Small intestine (tissue), 7 donors: ENCODE measurements around the gene LPCAT3. TPM values are rescaled to one million over a fixed set of nuclear protein-coding genes. Genes with fewer than 3 reads are reported as not detected.
A peak's percentile ranks its signal among the peaks of the same experiment; 100 is the strongest.

Source experiments
- DNase-seq, 2 donors: peaks; one replicate each; pipeline versions ENCODE4 v3.0.0 to v3.0.0-alpha.2; 2013
- FAIRE-seq: peaks from 2 replicates; lab custom pipeline; 2012; peaks lifted over from hg19 to GRCh38; lab: Jason Lieb, UNC
- H3K27ac ChIP-seq, 3 donors: one replicate each; pipeline ENCODE4 v1.5.1; 2013; ENCODE audit warnings: low read length in 2 of 3, mild to moderate bottlenecking in 2 of 3, control low read depth in 1 of 3, inconsistent platforms in 1 of 3, low read depth in 1 of 3, moderate library complexity in 1 of 3
- H3K27me3 ChIP-seq, 3 donors: one replicate each; pipeline ENCODE4 v1.6.1; 2013; ENCODE audit warnings: low read length in 3 of 3, inconsistent platforms in 1 of 3; ENCODE audit not compliant: control insufficient read depth in 3 of 3, insufficient read depth in 3 of 3
- H3K36me3 ChIP-seq, 3 donors: one replicate each; pipeline ENCODE4 v1.6.1; 2013; ENCODE audit warnings: low read length in 3 of 3, inconsistent platforms in 1 of 3, low read depth in 1 of 3, mild to moderate bottlenecking in 1 of 3, moderate library complexity in 1 of 3; ENCODE audit not compliant: control insufficient read depth in 3 of 3, insufficient read depth in 2 of 3
- H3K4me1 ChIP-seq, 3 donors: one replicate each; pipeline ENCODE4 v1.6.1; 2013; ENCODE audit warnings: low read length in 2 of 3, inconsistent platforms in 1 of 3, low read depth in 1 of 3, mild to moderate bottlenecking in 1 of 3, moderate library complexity in 1 of 3; ENCODE audit not compliant: control insufficient read depth in 3 of 3, insufficient read depth in 2 of 3
- H3K4me3 ChIP-seq, 3 donors: one replicate each; pipeline ENCODE4 v1.5.1; 2013; ENCODE audit warnings: low read length in 3 of 3, control low read depth in 1 of 3, inconsistent platforms in 1 of 3, low read depth in 1 of 3, mild to moderate bottlenecking in 1 of 3, moderate library complexity in 1 of 3
- H3K9me3 ChIP-seq, 2 donors: one replicate each; pipeline ENCODE4 v1.6.1; 2013; ENCODE audit warnings: low read depth in 1 of 2, low read length in 1 of 2; ENCODE audit not compliant: control insufficient read depth in 2 of 2, insufficient read depth in 1 of 2
- WGBS, 3 donors: extraction: QIAGEN DNeasy Blood & Tissue Kit; methylation state at CpG; one replicate each; pipeline ENCODE4 v1.1.7; 2013; 5-methylcytosine and 5-hydroxymethylcytosine counted together
- polyA plus RNA-seq, 4 donors: library from polyadenylated mRNA; stranded (reverse) in 3 of 4; unstranded in 1 of 4; fragments of 200-250 nt in 3 of 4; fragments of 120-200 nt in 1 of 4; gene quantifications; one replicate each; pipeline versions ENCODE4 v1.2.1 to v1.2.3, GENCODE V29; 2013
- donor health status: healthy with polysubstance abuse.
- donor health status: control.
- donor health status: control.
- donor health status: Bipolar disorder and iron deficiency.
- donor health status: healthy.

The LPCAT3 gene
- polyA plus RNA-seq, 4 donors: 67.8 to 95.9 (median 77.3) TPM

DNA sequence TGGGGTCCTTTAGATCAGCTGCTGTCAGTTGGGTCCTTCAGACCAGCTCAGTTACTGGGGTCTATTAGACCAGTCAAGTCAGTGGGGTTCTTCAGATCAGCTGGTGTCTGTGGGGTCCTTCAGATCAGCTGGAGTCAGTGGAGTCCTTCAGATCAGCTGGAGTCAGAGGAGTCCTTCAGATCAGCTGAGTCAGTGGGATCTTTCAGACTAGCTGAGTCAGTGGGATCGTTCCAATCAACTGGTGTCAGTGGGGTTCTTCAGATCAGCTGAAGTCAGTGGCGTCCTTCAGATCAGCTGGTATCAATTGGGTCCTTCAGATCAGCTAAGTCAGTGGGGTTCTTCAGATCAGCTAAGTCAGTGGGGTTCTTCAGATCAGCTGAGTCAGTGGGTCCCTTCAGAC is 14.7 kb upstream of the LPCAT3 start:
- 78 to 82% (median 79%) methylated on average over 2 of the region's 2 CpGs for WGBS, 3 donors

DNA sequence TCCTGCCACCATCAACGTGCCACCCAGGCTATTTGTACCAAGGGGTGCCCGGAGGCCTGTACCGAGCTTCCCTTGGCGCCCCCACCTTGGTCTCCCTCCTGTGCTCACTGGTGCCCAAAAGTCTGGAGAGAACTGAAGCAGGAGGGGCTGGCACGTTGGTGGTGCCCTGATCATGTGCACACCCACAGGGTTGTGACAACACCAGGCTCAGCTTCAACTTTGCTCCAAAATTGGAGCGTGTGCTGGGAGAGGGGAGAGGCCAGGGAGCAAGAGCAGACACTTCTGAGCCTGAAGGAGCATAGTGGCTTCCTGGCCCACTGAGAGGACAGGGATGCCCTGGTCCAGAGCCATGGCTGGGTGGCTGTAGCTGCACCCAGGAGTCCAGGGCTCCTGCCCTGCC is 13.0 kb upstream of the LPCAT3 start:
- 78 to 82% (median 80%) methylated on average over 6 of the region's 6 CpGs for WGBS, 3 donors
- H3K27me3 ChIP-seq: peaks cover 0 to 3% (median 0%) of the 10 kb centered on the region in 3 donors
- H3K36me3 ChIP-seq: no peaks in the 10 kb centered on the region
- DNase-seq: no peak
- no peak overlapping the region for H3K4me3 ChIP-seq
- no peak overlapping the region for H3K27ac ChIP-seq
- no peak for FAIRE-seq
- H3K4me1 ChIP-seq: no peaks in the 10 kb centered on the region
- H3K9me3 ChIP-seq: no peaks in the 10 kb centered on the region

More for the DNA sequence above, 14.7 kb upstream of the LPCAT3 start:
- DNase-seq (no peak), FAIRE-seq (no peak)
- no peak overlapping the region for H3K4me3 ChIP-seq
- H3K36me3 ChIP-seq: no peaks in the 10 kb centered on the region
- H3K4me1 ChIP-seq: no peaks in the 10 kb centered on the region
- H3K27ac ChIP-seq: no peak overlapping the region
- peaks cover 0 to 3% (median 0%) of the 10 kb centered on the region in 3 donors for H3K27me3 ChIP-seq
- no peaks in the 10 kb centered on the region for H3K9me3 ChIP-seq

DNA sequence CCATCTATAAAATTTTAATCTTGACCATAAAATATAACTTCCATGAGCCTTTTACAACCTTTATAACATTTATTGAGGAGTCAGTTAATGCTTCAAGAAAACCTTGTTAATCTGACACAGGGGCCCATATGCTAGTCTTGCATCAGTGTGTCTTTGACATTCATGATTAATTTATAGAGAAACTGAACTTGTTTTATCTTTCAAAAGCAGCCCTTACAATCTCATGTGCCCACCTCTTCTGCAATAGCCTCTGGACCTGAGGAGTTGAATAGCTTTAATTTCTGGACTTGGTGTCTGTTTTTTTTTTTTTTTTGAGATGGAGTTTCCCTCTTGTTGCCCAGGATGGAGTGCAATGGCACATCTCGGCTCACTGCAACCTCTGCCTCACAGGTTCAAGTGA is 8.6 kb upstream of the LPCAT3 start:
- Histone ChIP-seq H3K9me3 (no peaks in the 10 kb centered on the region), H3K27ac (no peak overlapping the region), H3K27me3 (no peaks in the 10 kb centered on the region), H3K4me3 (no peak overlapping the region), H3K4me1 (no peaks in the 10 kb centered on the region), H3K36me3 (no peaks in the 10 kb centered on the region)
- FAIRE-seq (no peak), DNase-seq (no peak)
- WGBS, 3 donors: 74 to 100% (median 86%) methylated on average over 1 of the region's 1 CpG

DNA sequence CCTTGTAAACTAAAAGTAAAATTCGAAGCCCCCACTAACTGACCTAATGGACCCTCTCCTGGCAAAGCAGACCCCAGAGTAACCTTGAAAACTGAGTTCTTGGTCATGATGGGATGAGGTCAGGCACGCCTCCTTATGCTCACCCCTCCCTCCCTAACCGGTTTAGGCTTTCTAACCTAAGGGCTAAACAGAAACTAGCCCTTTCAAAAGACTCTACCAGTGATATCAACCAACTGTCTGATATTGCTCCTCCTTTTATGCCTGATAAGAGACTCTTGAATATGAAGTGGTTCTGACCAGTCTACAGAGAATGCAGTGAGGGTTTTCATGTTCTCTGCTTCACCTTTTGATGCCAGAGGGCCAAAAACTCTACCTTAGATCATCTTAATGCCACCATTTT is 4.8 kb upstream of the LPCAT3 start:
- FAIRE-seq (no peak), DNase-seq (no peak)
- no peaks in the 10 kb centered on the region for H3K36me3 ChIP-seq
- H3K27ac ChIP-seq: no peak overlapping the region
- 80 to 85% (median 84%) methylated on average over 3 of the region's 3 CpGs for WGBS, 3 donors
- no peaks in the 10 kb centered on the region for H3K27me3 ChIP-seq
- H3K4me3 ChIP-seq: no peak overlapping the region
- peaks cover 0 to 10% (median 0%) of the 10 kb centered on the region in 3 donors for H3K4me1 ChIP-seq
- H3K9me3 ChIP-seq: no peaks in the 10 kb centered on the region

DNA sequence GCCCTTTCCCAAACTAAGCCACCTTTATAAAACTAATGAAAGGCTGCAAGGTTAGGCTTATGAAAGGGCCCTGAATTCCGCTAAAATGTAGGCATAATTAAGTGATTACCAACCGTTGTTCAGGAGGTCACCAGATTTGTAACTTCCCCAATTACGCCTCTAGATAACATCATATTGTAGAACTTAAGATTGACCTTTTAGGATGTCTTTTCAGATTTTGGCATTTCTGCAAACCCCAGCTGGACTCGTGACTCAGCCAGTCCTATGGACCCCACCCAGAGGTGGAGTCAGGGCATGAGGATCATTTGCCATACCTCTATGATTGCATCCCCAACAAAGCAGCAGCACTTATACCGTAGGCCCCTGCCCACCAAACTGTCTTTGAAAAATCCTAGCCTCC is 3.7 kb upstream of the LPCAT3 start:
- H3K36me3 ChIP-seq: no peaks in the 10 kb centered on the region
- DNase-seq: no peak
- FAIRE-seq: no peak
- no peak overlapping the region for H3K27ac ChIP-seq
- H3K4me1 ChIP-seq: peaks cover 0 to 10% (median 0%) of the 10 kb centered on the region in 3 donors
- no peaks in the 10 kb centered on the region for H3K9me3 ChIP-seq
- 59 to 65% (median 60%) methylated on average over 5 of the region's 5 CpGs for WGBS, 3 donors
- no peak overlapping the region for H3K4me3 ChIP-seq
- no peaks in the 10 kb centered on the region for H3K27me3 ChIP-seq

DNA sequence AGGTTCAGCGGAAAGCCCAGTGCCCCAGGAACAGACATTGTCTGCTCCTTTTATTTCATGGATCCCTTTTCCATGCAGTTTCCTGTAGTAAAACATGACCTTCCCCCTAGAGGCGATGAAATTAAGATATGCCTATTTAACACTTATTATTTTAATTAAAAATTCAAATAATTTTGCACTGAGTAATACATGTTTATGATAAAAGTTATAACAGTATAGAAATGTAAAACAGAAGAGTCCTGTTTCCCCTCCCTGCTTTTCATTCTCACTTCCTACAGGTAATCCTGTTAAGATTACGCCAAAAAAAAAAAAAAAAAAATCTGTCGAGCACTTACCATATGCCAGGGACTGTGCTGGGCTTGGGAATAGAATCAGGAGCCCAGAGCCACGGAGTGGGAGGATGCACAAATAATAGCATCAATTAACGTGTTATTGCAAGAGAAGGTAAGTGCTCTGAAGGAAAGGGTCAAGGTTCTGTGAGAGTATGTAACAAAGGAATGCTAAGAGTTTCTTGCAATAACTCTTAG is 830 bp upstream of the LPCAT3 start:
- peak overlapping the region; percentile 74 to 97 (median 96) for H3K27ac ChIP-seq
- peaks cover 1 to 22% (median 4%) of the 10 kb centered on the region in 3 donors for H3K4me1 ChIP-seq
- H3K27me3 ChIP-seq: no peaks in the 10 kb centered on the region
- WGBS, 3 donors: 3 to 13% (median 6%) methylated on average over 6 of the region's 6 CpGs
- DNase-seq: peak; percentile 20 to 29
- no peaks in the 10 kb centered on the region for H3K9me3 ChIP-seq
- H3K36me3 ChIP-seq: peaks cover 0 to 2% (median 0%) of the 10 kb centered on the region in 3 donors
- peak overlapping the region in 2 of 3 donors; percentile 55 to 69 for H3K4me3 ChIP-seq
- no peak for FAIRE-seq

DNA sequence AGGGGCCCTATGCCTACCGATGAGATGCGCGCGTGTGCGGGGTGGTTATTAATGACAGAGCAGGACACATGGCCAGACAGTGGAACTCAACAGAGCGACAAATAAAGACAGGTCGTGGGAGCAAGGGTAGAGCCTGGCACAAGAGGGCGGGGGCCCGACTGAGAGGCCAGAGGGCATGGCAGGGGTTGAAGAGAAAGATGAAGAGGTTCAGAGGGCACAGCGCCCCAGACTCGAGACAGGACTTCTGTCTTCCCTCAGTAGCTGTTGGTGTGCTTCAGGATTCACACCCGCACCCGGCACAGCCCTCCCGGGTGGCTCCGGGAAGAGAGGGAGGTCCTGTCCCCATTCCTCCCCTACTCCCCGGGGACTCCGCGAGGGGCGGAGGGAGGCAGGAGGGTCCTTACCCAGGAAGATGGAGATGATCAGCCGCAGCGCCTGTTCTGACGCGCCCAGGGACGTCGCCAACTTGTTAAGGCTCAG is 366 bp downstream of the LPCAT3 start:
- WGBS, 3 donors: 0 to 1% (median 1%) methylated on average over 23 to 25 of the region's 25 CpGs
- H3K4me1 ChIP-seq: peaks cover 4 to 25% (median 8%) of the 10 kb centered on the region in 3 donors
- no peaks in the 10 kb centered on the region for H3K9me3 ChIP-seq
- no peaks in the 10 kb centered on the region for H3K27me3 ChIP-seq
- FAIRE-seq (no peak), DNase-seq (peak in 1 of 2 donors; percentile 69)
- peaks cover 2 to 6% (median 5%) of the 10 kb centered on the region in 3 donors for H3K36me3 ChIP-seq
- peak overlapping the region; percentile 55 to 95 (median 69) for H3K4me3 ChIP-seq
- peak overlapping the region; percentile 74 to 97 (median 96) for H3K27ac ChIP-seq

DNA sequence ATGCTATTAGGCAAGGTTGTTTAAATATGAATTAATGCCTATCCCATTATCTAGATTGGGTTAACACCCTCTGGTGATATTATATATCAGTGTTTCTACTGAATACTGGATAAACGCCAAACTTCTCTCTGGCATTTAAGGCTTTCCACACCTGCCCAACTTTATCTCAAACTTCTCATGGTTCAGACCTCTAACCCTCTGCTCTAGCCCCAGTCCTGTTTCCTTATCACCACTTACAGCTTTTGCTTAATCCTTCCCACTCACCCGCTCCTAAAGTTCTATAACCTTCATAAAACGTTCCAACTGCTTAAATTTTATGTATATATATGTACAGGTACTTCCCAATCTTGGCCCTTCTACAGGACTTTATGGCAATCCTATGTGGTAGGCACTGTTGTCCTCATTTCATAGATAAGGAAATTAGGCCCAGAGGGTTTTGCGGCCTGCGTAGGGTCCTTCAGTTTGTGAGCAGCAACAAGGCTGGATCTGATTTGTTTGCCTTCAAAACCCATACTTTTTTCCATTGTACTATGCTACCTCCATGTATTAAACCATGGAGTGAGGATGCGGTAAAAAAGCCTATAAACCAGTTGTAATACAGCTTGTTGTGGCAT is 1.2 kb downstream of the LPCAT3 start:
- peaks cover 2 to 6% (median 6%) of the 10 kb centered on the region in 3 donors for H3K36me3 ChIP-seq
- 17 to 56% (median 32%) methylated on average over 6 of the region's 6 CpGs for WGBS, 3 donors
- no peaks in the 10 kb centered on the region for H3K9me3 ChIP-seq
- DNase-seq (peak; percentile 46 to 77), FAIRE-seq (no peak)
- H3K27me3 ChIP-seq: no peaks in the 10 kb centered on the region
- peaks cover 4 to 31% (median 8%) of the 10 kb centered on the region in 3 donors for H3K4me1 ChIP-seq
- H3K27ac ChIP-seq: peak overlapping the region; percentile 47 to 84 (median 74)
- peak overlapping the region in 2 of 3 donors; percentile 55 to 95 for H3K4me3 ChIP-seq
